AG10803 (cell line): ENCODE data around the gene APOL2.
"Not testable (repeated sequence)": the region's sequence is repeated elsewhere in the genome, so short reads cannot be mapped to it uniquely, and the experiment has no call there.

ENCODE experiments used
- DNase-seq: peaks from one replicate; pipeline ENCODE4 v3.0.0; 2010; ENCODE audit warnings: low read depth
- H3K4me3 ChIP-seq: 2 replicates; pipeline ENCODE4 v1.5.1; 2011; ENCODE audit warnings: mild to moderate bottlenecking, low read length, control low read depth
- CTCF ChIP-seq: conservative IDR thresholded peaks from 2 replicates; pipeline ENCODE4 v1.5.1; 2011; ENCODE audit warnings: mild to moderate bottlenecking, low read length, control low read depth, inconsistent platforms

The APOL2 gene

GRCh38 chr22:36233796-36234195 lies 5.5 kb downstream of the APOL2 start:
- no peak for TF ChIP-seq CTCF
- DNase-seq: no peak
- H3K4me3 ChIP-seq: no peak overlapping the region

- TF ChIP-seq CTCF: no peak
- H3K4me3 ChIP-seq: no peak overlapping the region
- DNase-seq: no peak
Observed at GRCh38 chr22:36232715-36233401, 6.5 kb downstream of the APOL2 start.

- H3K4me3 ChIP-seq, DNase-seq: not testable (repeated sequence)
Observed at GRCh38 chr22:36231051-36231450, 8.3 kb downstream of the APOL2 start.

GRCh38 chr22:36229649-36230048 lies 9.7 kb downstream of the APOL2 start:
- not testable (repeated sequence) for DNase-seq

GRCh38 chr22:36228944-36229343 lies 10.4 kb downstream of the APOL2 start:
- TF ChIP-seq CTCF: no peak
- no peak for DNase-seq

More at GRCh38 chr22:36229649-36230048, 9.7 kb downstream of the APOL2 start:
- H3K4me3 ChIP-seq: not testable (repeated sequence)

GRCh38 chr22:36228369-36228768 lies 11.0 kb downstream of the APOL2 start:
- not testable (repeated sequence) for DNase-seq, H3K4me3 ChIP-seq

More at GRCh38 chr22:36228944-36229343, 10.4 kb downstream of the APOL2 start:
- no peak overlapping the region for H3K4me3 ChIP-seq

GRCh38 chr22:36227806-36228205 lies 11.5 kb downstream of the APOL2 start:
- no peak overlapping the region for H3K4me3 ChIP-seq
- no peak for TF ChIP-seq CTCF
- no peak for DNase-seq

GRCh38 chr22:36227396-36227795 lies 11.9 kb downstream of the APOL2 start:
- DNase-seq: no peak
- TF ChIP-seq CTCF: no peak
- H3K4me3 ChIP-seq: no peak overlapping the region

GRCh38 chr22:36226189-36226588 lies 13.1 kb downstream of the APOL2 start:
- no peak for DNase-seq
- no peak for TF ChIP-seq CTCF
- H3K4me3 ChIP-seq: no peak overlapping the region
